B cell (primary cell): ENCODE measurements around the gene PAQR3. TPM values are rescaled to one million over a fixed set of nuclear protein-coding genes. Genes with fewer than 3 reads are reported as not detected.

Experiments
- ATAC-seq: fragments of 200-7000 bp; cut with Tn5 transposase; one replicate; pipeline ENCODE4 v1.10.0; 2021; ENCODE audit warnings: low read depth, mild to moderate bottlenecking, moderate number of reproducible peaks, moderate library complexity
- CTCF ChIA-PET: fragments of 350-600 bp; sonication (Branson Sonifier 250); formaldehyde crosslinking; loops from one replicate; lab custom pipeline; 2021; ENCODE audit warnings: antibody characterized with exemption, inconsistent platforms; lab: Charles Lee
- POLR2A ChIA-PET: fragments of 350-600 bp; sonication (Branson Sonifier 250); formaldehyde crosslinking; loops from one replicate; lab custom pipeline; 2021; ENCODE audit warnings: antibody characterized with exemption; lab: Charles Lee
- DNase-seq: peaks from one replicate; pipeline ENCODE4 v3.0.0; 2013
- H2AFZ ChIP-seq: 2 replicates; pipeline ENCODE4 v1.6.1; 2012; ENCODE audit warnings: mild to moderate bottlenecking, low read depth, low read length; ENCODE audit not compliant: insufficient read depth, poor library complexity, severe bottlenecking
- H3K27ac ChIP-seq, 2 donors: 1 replicate in 1 of 2; 2 replicates in 1 of 2; pipeline ENCODE4 v1.5.1; 2012 to 2013; ENCODE audit warnings: low read length in 2 of 2, mild to moderate bottlenecking in 2 of 2, moderate library complexity in 1 of 2
- H3K27me3 ChIP-seq, 4 experiments: fragments of 200-600 bp in 1 of 4; sonication (generic) in 1 of 4; replicated peaks in 1 of 4; 1 replicate in 2 of 4; 2 replicates in 2 of 4; pipeline versions ENCODE4 v1.6.1 to v1.7.0; 2013 to 2016; ENCODE audit warnings: low read length in 3 of 4, mild to moderate bottlenecking in 2 of 4, mixed read lengths in 1 of 4, moderate library complexity in 1 of 4; ENCODE audit not compliant: insufficient read depth in 4 of 4, control insufficient read depth in 3 of 4; ENCODE audit errors: control extremely low read depth in 1 of 4
- H3K36me3 ChIP-seq, 2 experiments: replicated peaks in 1 of 2; 1 replicate in 1 of 2; 2 replicates in 1 of 2; pipeline versions ENCODE4 v1.6.1 to v1.7.1; 2013; ENCODE audit warnings: low read length in 1 of 2; ENCODE audit not compliant: insufficient read depth in 2 of 2, control insufficient read depth in 1 of 2; ENCODE audit errors: control extremely low read depth in 1 of 2, extremely low read depth in 1 of 2
- H3K4me1 ChIP-seq, 2 donors: fragments of 200-600 bp in 1 of 2; sonication (generic) in 1 of 2; 1 replicate in 1 of 2; 2 replicates in 1 of 2; pipeline versions ENCODE4 v1.5.1 to v1.6.1; 2013 to 2017; ENCODE audit warnings: low read length in 2 of 2; ENCODE audit not compliant: control insufficient read depth in 2 of 2, insufficient read depth in 2 of 2
- H3K4me2 ChIP-seq: replicated peaks from 2 replicates; pipeline ENCODE3; 2012; ENCODE audit warnings: mild to moderate bottlenecking, low read depth, low read length; ENCODE audit not compliant: poor library complexity, severe bottlenecking
- H3K4me3 ChIP-seq, 5 experiments: fragments of 200-600 bp in 1 of 5; sonication (generic) in 1 of 5; 1 replicate in 3 of 5; 2 replicates in 2 of 5; pipeline versions ENCODE4 v1.5.1 to v1.7.0; 2011 to 2016; ENCODE audit warnings: low read length in 4 of 5, mild to moderate bottlenecking in 4 of 5, low read depth in 2 of 5, control low read depth in 1 of 5, moderate library complexity in 1 of 5; ENCODE audit not compliant: insufficient read depth in 1 of 5; ENCODE audit errors: control extremely low read depth in 1 of 5, extremely low read depth in 1 of 5
- H3K79me2 ChIP-seq: fragments of 200-600 bp; sonication (generic); one replicate; pipeline ENCODE4 v1.6.0; 2016; ENCODE audit warnings: low read length; ENCODE audit not compliant: control insufficient read depth, insufficient read depth
- H3K9ac ChIP-seq: fragments of 200-600 bp; sonication (generic); 2 replicates; pipeline ENCODE4 v1.6.1; 2017; ENCODE audit warnings: mild to moderate bottlenecking, low read length, moderate library complexity
- H3K9me3 ChIP-seq, 3 donors: one replicate each; pipeline versions ENCODE4 v1.6.1 to v1.7.1; 2013; ENCODE audit warnings: low read length in 2 of 3; ENCODE audit not compliant: control insufficient read depth in 2 of 3, insufficient read depth in 1 of 3; ENCODE audit errors: control extremely low read depth in 1 of 3
- H4K20me1 ChIP-seq: 2 replicates; pipeline ENCODE4 v1.6.0; 2012; ENCODE audit warnings: mild to moderate bottlenecking, low read length; ENCODE audit not compliant: insufficient read depth, control insufficient read depth, poor library complexity, severe bottlenecking
- H3K27ac Mint-ChIP-seq: one replicate; pipeline ENCODE4 v1.8.0; 2021; ENCODE audit warnings: mixed read lengths
- H3K27me3 Mint-ChIP-seq: one replicate; pipeline ENCODE4 v1.8.0; 2021; ENCODE audit warnings: mixed read lengths
- H3K4me1 Mint-ChIP-seq: one replicate; pipeline ENCODE4 v1.8.0; 2021; ENCODE audit warnings: mixed read lengths
- H3K4me3 Mint-ChIP-seq: one replicate; pipeline ENCODE4 v1.8.0; 2021; ENCODE audit warnings: mixed read lengths
- H3K9me3 Mint-ChIP-seq: one replicate; pipeline ENCODE4 v1.8.0; 2022; ENCODE audit warnings: mixed read lengths; ENCODE audit not compliant: insufficient read depth
- EZH2 ChIP-seq: IDR thresholded peaks from 2 replicates; pipeline ENCODE4 v1.6.1; 2012; ENCODE audit warnings: borderline replicate concordance, low read depth, mild to moderate bottlenecking, moderate library complexity, low read length; ENCODE audit not compliant: insufficient read depth, poor library complexity, severe bottlenecking
- WGBS: methylation state at CpG from one replicate; pipeline ENCODE4 v1.1.5; 2013; ENCODE audit warnings: missing lambda C conversion rate; ENCODE audit not compliant: insufficient coverage; 5-methylcytosine and 5-hydroxymethylcytosine counted together
- intact Hi-C: fragments of 100-400 bp; cut with micrococcal nuclease; formaldehyde crosslinking; loops from one replicate; pipeline ENCODE4 v1.10.0; 2022
- polyA plus RNA-seq: library from polyadenylated mRNA; depleted of rRNA; stranded (reverse); fragments of >200 nt; gene quantifications from 2 replicates; pipeline ENCODE4 v1.2.3, GENCODE V29; 2012
- total RNA-seq, 2 donors: library from RNA; stranded (reverse); fragments of 120-200 nt in 1 of 2; gene quantifications; 1 replicate in 1 of 2; 2 replicates in 1 of 2; pipeline versions ENCODE4 v1.2.3 to v1.2.4, GENCODE V29; 2013 to 2022
- TF ChIP-seq, protein P1 (sequence below): fragments of 200-600 bp; IDR thresholded peaks from one replicate; pipeline ENCODE4 v1.8.0; 2022; ENCODE audit warnings: antibody characterized with exemption, mild to moderate bottlenecking

Gene PAQR3
- total and polyA plus RNA-seq, 2 donors (not counting 1 experiment from before 2014, with no cell fraction given) = 5.3 to 12.6 TPM

DNA sequence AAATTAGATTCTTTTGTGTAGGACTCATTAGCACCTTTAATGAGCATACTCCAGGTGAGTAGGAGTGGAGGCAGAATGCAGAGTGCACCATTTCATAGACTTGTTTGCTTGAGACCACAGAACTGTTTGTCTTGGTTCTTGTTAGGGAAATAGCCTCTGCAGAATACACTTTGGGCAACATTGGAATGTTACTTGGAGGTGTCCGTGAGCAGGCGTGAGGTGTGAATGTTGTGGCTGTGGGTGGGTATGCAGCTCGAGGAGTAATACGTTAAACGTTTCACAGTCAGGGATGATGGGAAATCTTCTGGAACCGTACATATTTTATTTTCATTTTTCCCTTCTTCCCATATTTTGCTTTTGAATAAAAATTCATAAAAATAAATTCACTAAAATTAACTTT is 31.6 kb downstream of the PAQR3 start:
- no CpG with 5 or more reads among the region's 6 CpGs for WGBS
- H3K27me3 ChIP-seq = no peaks in the 10 kb centered on the region
- Mint-ChIP-seq H3K4me1 (no peaks in the 10 kb centered on the region), H3K27me3 (no peaks in the 10 kb centered on the region), H3K9me3 (no peaks in the 10 kb centered on the region), H3K27ac (no peak overlapping the region), H3K4me3 (no peak overlapping the region)
- no peak for TF ChIP-seq EZH2
- TF ChIP-seq, protein P1, sequence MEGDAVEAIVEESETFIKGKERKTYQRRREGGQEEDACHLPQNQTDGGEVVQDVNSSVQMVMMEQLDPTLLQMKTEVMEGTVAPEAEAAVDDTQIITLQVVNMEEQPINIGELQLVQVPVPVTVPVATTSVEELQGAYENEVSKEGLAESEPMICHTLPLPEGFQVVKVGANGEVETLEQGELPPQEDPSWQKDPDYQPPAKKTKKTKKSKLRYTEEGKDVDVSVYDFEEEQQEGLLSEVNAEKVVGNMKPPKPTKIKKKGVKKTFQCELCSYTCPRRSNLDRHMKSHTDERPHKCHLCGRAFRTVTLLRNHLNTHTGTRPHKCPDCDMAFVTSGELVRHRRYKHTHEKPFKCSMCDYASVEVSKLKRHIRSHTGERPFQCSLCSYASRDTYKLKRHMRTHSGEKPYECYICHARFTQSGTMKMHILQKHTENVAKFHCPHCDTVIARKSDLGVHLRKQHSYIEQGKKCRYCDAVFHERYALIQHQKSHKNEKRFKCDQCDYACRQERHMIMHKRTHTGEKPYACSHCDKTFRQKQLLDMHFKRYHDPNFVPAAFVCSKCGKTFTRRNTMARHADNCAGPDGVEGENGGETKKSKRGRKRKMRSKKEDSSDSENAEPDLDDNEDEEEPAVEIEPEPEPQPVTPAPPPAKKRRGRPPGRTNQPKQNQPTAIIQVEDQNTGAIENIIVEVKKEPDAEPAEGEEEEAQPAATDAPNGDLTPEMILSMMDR = no peak
- peaks cover 2 to 20% of the 10 kb centered on the region in 2 experiments for H3K36me3 ChIP-seq
- intact Hi-C loops = no loop called here
- H4K20me1 ChIP-seq = no peaks in the 10 kb centered on the region
- H3K27ac ChIP-seq = no peak overlapping the region
- ChIA-PET POLR2A (no interaction called here), CTCF (no interaction called here)
- no peaks in the 10 kb centered on the region for H3K79me2 ChIP-seq
- H2AFZ ChIP-seq = no peak overlapping the region
- H3K9me3 ChIP-seq = no peaks in the 10 kb centered on the region
- ATAC-seq (no peak), DNase-seq (no peak)
- no peak overlapping the region for H3K4me2 ChIP-seq
- no peaks in the 10 kb centered on the region for H3K4me1 ChIP-seq
- H3K4me3 ChIP-seq = no peak overlapping the region
- no peak overlapping the region for H3K9ac ChIP-seq

- no peak for DNase-seq
- CTCF ChIA-PET = no interaction called here
- ATAC-seq = no peak
- no CpG with 5 or more reads among the region's 1 CpG for WGBS
- no peak overlapping the region for H2AFZ ChIP-seq
- peaks cover 2 to 7% of the 10 kb centered on the region in 2 experiments for H3K36me3 ChIP-seq
- H3K27ac Mint-ChIP-seq = no peak overlapping the region
- TF ChIP-seq, protein P1 = no peak
- no peak for TF ChIP-seq EZH2
- H3K9me3 ChIP-seq = no peaks in the 10 kb centered on the region
- no peaks in the 10 kb centered on the region for H3K27me3 Mint-ChIP-seq
- no peaks in the 10 kb centered on the region for H3K27me3 ChIP-seq
- POLR2A ChIA-PET = no interaction called here
- H3K79me2 ChIP-seq = no peaks in the 10 kb centered on the region
- no peaks in the 10 kb centered on the region for H3K9me3 Mint-ChIP-seq
- no peaks in the 10 kb centered on the region for H4K20me1 ChIP-seq
- no peaks in the 10 kb centered on the region for H3K4me1 ChIP-seq
- H3K27ac ChIP-seq = peak overlapping the region in 1 of 2 donors; percentile 21
- H3K9ac ChIP-seq = no peak overlapping the region
- no peak overlapping the region for H3K4me2 ChIP-seq
- H3K4me1 Mint-ChIP-seq = no peaks in the 10 kb centered on the region
- no peak overlapping the region for H3K4me3 Mint-ChIP-seq
- H3K4me3 ChIP-seq = no peak overlapping the region
- intact Hi-C loops = no loop called here
Measured at GRCh38 chr4:78904143-78904542, 35.1 kb downstream of the PAQR3 start.
